Karpas-422 (cell line): ENCODE data around the gene CFAP410. TPM values are rescaled to one million over a fixed set of nuclear protein-coding genes. Genes with fewer than 3 reads are reported as not detected.

Experiments
- DNase-seq: peaks from one replicate; pipeline ENCODE4 v3.0.0-alpha.2; 2015
- H2AFZ ChIP-seq: fragments of 200-600 bp; sonication (generic); 2 replicates; pipeline ENCODE4 v1.6.1; 2014; ENCODE audit warnings: antibody characterized with exemption, low read length, mixed read lengths
- H3K27ac ChIP-seq: fragments of 200-600 bp; sonication (generic); 2 replicates; pipeline ENCODE4 v1.5.1; 2014; ENCODE audit warnings: mild to moderate bottlenecking, low read length, moderate library complexity
- H3K27me3 ChIP-seq: fragments of 200-600 bp; sonication (generic); 2 replicates; pipeline ENCODE4 v1.6.1; 2014; ENCODE audit warnings: low read length, mixed read lengths
- H3K36me3 ChIP-seq: fragments of 200-600 bp; sonication (generic); 2 replicates; pipeline ENCODE4 v1.6.1; 2014; ENCODE audit warnings: low read length, mixed read lengths; ENCODE audit not compliant: insufficient read depth
- H3K4me1 ChIP-seq: fragments of 200-600 bp; sonication (generic); 2 replicates; pipeline ENCODE4 v1.6.1; 2014; ENCODE audit warnings: mild to moderate bottlenecking, low read length, mixed read lengths
- H3K4me2 ChIP-seq: fragments of 200-600 bp; sonication (generic); 2 replicates; pipeline ENCODE4 v1.6.1; 2014; ENCODE audit warnings: low read length, low read depth, mild to moderate bottlenecking; ENCODE audit not compliant: poor library complexity, severe bottlenecking
- H3K4me3 ChIP-seq: fragments of 200-600 bp; sonication (generic); 2 replicates; pipeline ENCODE4 v1.5.1; 2014; ENCODE audit warnings: mild to moderate bottlenecking, antibody characterized with exemption, low read length, mixed read lengths
- H3K79me2 ChIP-seq: fragments of 200-600 bp; sonication (generic); 2 replicates; pipeline ENCODE4 v1.6.1; 2014; ENCODE audit warnings: mild to moderate bottlenecking, low read length, mixed read lengths
- H3K9ac ChIP-seq: fragments of 200-600 bp; sonication (generic); 2 replicates; pipeline ENCODE4 v1.6.0; 2014; ENCODE audit warnings: low read length
- H3K9me2 ChIP-seq: fragments of 200-600 bp; sonication (generic), shearing (Covaris generic); replicated peaks from 2 replicates; pipeline ENCODE4 v1.6.0; 2014; ENCODE audit warnings: mild to moderate bottlenecking, low read length, moderate library complexity; ENCODE audit not compliant: insufficient read depth
- H3K9me3 ChIP-seq: fragments of 300-700, 200-600 bp; sonication (generic); 2 replicates; pipeline ENCODE4 v1.6.1; 2014; ENCODE audit warnings: low read length, mixed read lengths
- H4K20me1 ChIP-seq: fragments of 200-600 bp; sonication (generic); 2 replicates; pipeline ENCODE4 v1.6.1; 2014; ENCODE audit warnings: mild to moderate bottlenecking, antibody characterized with exemption, low read length, low read depth; ENCODE audit not compliant: insufficient read depth
- total RNA-seq: library from RNA; depleted of rRNA; stranded (reverse); fragments of >200 nt; shearing (Covaris generic); gene quantifications from 2 replicates; pipeline ENCODE4 v1.2.3, GENCODE V29; 2014; ENCODE audit warnings: low replicate concordance

Gene CFAP410
- total RNA-seq, 1 experiment from 2014 or later: 7.9 TPM

DNA sequence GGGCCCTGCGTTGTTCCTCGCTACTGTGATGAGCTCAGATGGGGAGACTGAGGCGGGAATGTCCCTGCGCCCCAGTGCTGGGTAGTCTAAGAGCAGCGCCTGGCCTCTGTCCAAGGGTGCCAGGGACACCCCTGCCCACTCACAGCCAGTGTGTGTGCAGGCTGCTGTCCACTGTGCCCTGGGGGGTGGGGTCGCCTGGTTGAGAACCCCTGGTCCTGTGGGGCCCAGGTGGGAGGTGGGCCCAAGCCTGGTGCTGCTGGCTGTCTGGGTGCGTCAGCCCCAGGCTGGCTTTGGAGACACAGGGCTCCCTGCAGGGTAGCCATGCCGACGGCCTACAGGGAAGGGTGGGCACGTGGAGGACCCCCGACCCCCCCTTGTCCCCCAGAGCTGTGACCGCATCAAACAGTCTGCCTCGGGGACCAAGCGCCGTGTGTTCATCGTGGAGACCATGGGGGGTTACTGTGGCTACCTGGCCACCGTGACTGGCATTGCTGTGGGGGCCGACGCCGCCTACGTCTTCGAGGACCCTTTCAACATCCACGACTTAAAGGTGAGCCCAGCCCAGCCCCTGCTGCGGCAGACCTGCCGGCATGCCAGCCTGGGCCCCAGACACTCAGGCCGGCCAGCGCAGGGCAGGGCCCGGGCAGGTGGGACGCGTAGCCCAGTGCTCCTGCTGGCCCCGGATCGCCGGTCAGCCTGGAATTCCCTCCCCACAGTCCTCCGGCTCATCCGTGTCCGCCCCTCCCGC, 14.9 kb downstream of the CFAP410 start:
- H3K9ac ChIP-seq: no peak overlapping the region
- H3K27ac ChIP-seq: no peak overlapping the region
- H2AFZ ChIP-seq: no peak overlapping the region
- H3K27me3 ChIP-seq: no peaks in the 10 kb centered on the region
- H3K36me3 ChIP-seq: no peaks in the 10 kb centered on the region
- no peaks in the 10 kb centered on the region for H3K9me2 ChIP-seq
- H3K9me3 ChIP-seq: no peaks in the 10 kb centered on the region
- DNase-seq: no peak
- H4K20me1 ChIP-seq: 0 out of 2 replicates have a peak, but pooled peaks cover 3% of the 10 kb centered on the region
- no peak overlapping the region for H3K4me3 ChIP-seq
- no peaks in the 10 kb centered on the region for H3K79me2 ChIP-seq
- no peak overlapping the region for H3K4me2 ChIP-seq
- H3K4me1 ChIP-seq: no peaks in the 10 kb centered on the region

DNA sequence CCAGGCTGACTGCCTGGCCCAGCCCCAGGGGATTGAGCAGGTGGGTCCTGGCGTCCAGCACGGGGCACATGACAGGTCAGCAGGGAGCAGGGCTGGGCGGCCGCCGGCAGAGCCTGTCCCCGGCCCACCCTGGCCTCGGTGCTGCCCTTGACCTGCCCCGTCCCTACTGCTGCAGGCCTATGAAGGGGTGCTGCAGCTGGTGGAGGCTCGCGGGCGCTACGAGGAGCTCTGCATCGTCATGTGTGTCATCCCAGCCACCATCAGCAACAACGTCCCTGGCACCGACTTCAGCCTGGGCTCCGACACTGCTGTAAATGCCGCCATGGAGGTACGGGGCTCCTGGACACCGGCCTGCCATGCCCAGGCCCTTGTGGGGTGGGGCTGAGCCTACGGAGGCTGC, 15.6 kb downstream of the CFAP410 start:
- Histone ChIP-seq H3K9me3 (no peaks in the 10 kb centered on the region), H3K4me2 (no peak overlapping the region), H3K79me2 (no peaks in the 10 kb centered on the region), H3K36me3 (no peaks in the 10 kb centered on the region), H3K4me3 (no peak overlapping the region), H3K9ac (no peak overlapping the region), H3K27ac (no peak overlapping the region), H4K20me1 (0 out of 2 replicates have a peak, but pooled peaks cover 3% of the 10 kb centered on the region), H3K27me3 (no peaks in the 10 kb centered on the region), H3K4me1 (no peaks in the 10 kb centered on the region), H3K9me2 (no peaks in the 10 kb centered on the region), H2AFZ (no peak overlapping the region)
- DNase-seq: no peak

DNA sequence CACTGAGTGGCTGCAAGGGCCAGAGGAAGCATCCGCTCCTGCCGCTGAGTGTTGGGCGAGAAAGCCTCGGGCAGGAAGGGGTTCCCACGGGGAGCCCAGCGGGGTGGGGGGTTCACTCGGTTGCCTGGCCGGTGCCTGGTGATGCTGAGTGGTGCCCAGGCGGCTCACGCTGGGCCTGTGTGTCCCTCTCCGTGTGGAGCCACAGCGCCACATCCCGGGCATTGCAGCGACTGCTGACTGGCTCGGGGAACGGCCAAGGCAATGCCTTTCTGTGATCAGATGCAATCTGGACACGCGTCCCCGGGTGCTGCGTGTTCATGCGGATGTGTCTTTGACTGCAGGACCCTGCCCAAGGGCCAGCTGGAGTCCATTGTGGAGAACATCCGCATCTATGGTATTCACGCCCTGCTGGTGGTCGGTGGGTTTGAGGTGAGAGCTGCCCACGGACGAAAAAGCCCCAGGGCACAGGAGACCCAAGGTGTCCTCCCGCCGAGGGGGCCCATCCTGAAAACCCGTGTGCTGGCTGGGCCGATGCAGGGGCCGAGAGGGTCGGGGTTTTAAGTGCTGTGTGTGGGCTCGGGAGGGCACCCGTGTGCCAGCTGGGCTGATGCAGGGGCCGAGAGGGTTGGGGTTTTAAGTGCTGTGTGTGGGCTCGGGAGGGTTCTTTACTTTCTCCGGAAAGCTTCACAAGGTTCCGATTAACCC, 16.4 kb downstream of the CFAP410 start:
- Histone ChIP-seq H3K36me3 (no peaks in the 10 kb centered on the region), H4K20me1 (0 out of 2 replicates have a peak, but pooled peaks cover 3% of the 10 kb centered on the region)

DNA sequence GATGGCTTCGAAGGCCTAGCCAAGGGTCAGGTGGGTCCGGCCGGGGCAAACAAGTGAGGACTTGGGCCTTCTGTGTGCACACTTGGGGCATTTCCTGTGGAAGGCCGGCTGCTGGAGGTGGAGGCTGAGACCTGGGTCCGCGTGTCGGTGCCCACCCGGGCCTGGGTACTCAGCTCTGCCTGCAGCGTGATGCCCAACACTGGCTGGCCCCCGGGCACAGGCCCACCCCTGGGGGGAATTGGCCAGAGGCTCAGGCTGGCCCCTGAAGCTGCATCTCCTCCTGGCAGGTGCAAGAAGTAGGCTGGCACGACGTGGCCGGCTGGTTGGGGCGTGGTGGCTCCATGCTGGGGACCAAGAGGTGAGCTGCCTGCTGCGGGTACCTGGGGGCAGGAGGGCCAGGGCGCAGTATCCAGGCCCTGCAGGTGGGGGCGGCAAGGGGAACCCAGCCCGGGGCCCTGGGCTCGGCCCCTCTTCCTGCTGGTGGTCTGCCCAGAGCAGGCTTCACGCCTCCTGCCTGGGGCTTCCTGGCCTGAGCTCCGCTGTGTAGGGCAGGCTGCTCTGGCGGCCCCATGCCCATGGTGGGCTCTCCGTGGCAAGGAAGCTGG, 17.2 kb downstream of the CFAP410 start:
- Histone ChIP-seq H3K36me3 (no peaks in the 10 kb centered on the region), H3K9me2 (no peaks in the 10 kb centered on the region), H2AFZ (no peak overlapping the region), H3K4me3 (no peak overlapping the region), H3K9me3 (no peaks in the 10 kb centered on the region), H3K27ac (no peak overlapping the region), H3K27me3 (no peaks in the 10 kb centered on the region), H3K4me1 (no peaks in the 10 kb centered on the region), H3K79me2 (no peaks in the 10 kb centered on the region), H3K9ac (no peak overlapping the region), H3K4me2 (no peak overlapping the region), H4K20me1 (no peaks in the 10 kb centered on the region)
- no peak for DNase-seq

More for the DNA sequence above, 16.4 kb downstream of the CFAP410 start:
- no peaks in the 10 kb centered on the region for H3K9me2 ChIP-seq
- no peaks in the 10 kb centered on the region for H3K79me2 ChIP-seq
- no peak overlapping the region for H3K9ac ChIP-seq
- no peak overlapping the region for H3K4me2 ChIP-seq
- H3K4me3 ChIP-seq: no peak overlapping the region
- no peak overlapping the region for H3K27ac ChIP-seq
- DNase-seq: no peak
- no peaks in the 10 kb centered on the region for H3K9me3 ChIP-seq
- no peaks in the 10 kb centered on the region for H3K4me1 ChIP-seq
- H3K27me3 ChIP-seq: no peaks in the 10 kb centered on the region
- no peak overlapping the region for H2AFZ ChIP-seq

DNA sequence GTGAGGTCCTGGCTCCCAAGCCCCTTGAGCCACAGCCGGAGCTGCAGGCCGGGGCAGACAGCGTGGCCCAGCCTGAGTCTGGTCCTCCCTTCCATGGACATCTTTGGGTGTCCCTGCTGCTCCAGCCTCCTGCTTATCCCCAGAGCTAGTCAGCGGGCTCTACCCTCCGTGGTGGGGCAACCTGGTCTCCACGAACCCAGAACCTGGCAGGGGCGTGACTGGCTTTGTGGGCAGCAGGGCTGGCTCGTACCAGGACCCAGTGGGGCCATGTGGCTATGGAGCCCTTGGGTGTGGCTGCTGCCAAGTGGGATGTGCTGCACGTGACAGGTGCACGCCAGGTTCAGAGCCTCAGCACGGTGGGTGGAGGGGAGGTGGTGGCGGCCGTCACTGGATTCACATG, 18.3 kb downstream of the CFAP410 start:
- H2AFZ ChIP-seq: no peak overlapping the region
- no peaks in the 10 kb centered on the region for H4K20me1 ChIP-seq
- no peak overlapping the region for H3K4me2 ChIP-seq
- H3K9me2 ChIP-seq: no peaks in the 10 kb centered on the region
- no peak overlapping the region for H3K27ac ChIP-seq
- 0 out of 2 replicates have a peak, but pooled peaks cover 2% of the 10 kb centered on the region for H3K36me3 ChIP-seq
- H3K9me3 ChIP-seq: no peaks in the 10 kb centered on the region
- H3K9ac ChIP-seq: no peak overlapping the region
- no peak for DNase-seq
- no peaks in the 10 kb centered on the region for H3K4me1 ChIP-seq
- no peaks in the 10 kb centered on the region for H3K27me3 ChIP-seq
- no peak overlapping the region for H3K4me3 ChIP-seq
- no peaks in the 10 kb centered on the region for H3K79me2 ChIP-seq

DNA sequence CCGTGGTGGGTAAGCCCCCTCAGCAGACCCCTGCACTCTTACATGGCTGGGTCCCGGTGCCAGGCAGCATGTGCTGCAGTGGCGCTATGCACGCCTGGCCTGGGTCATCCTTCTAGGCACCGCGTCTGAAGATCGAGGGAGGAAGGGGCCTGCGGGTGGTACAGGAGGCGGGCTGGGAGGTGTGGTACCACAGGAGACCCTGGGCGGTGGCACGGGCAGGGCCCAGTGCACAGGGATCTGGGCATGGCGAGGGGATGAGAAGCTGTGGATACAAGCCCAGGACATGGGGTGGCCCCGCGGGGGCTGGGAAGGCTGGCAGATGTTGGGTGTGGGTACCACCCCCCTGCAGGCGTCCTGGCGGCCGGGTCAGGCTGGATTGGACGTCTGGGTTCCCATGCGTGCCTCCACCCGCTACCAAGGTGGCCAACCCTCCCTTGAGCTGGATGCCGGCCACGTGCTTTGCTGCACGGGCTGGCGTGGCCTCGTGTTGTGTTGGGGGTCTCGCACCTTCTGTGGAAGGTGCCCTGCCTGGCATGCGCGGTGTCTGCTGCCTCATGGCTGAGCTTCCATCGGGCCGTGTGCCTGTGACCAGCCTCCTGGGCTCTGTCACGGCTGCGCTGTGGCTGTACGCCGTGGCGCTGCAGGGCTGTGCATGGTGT, 19.7 kb downstream of the CFAP410 start:
- no peaks in the 10 kb centered on the region for H3K9me3 ChIP-seq
- no peak for DNase-seq
- H3K9ac ChIP-seq: no peak overlapping the region
- no peak overlapping the region for H3K4me2 ChIP-seq
- H3K79me2 ChIP-seq: no peaks in the 10 kb centered on the region
- no peak overlapping the region for H3K4me3 ChIP-seq
- 0 out of 2 replicates have a peak, but pooled peaks cover 2% of the 10 kb centered on the region for H3K36me3 ChIP-seq
- no peak overlapping the region for H3K27ac ChIP-seq
- H3K9me2 ChIP-seq: no peaks in the 10 kb centered on the region
- no peaks in the 10 kb centered on the region for H3K4me1 ChIP-seq
- no peaks in the 10 kb centered on the region for H4K20me1 ChIP-seq
- H2AFZ ChIP-seq: no peak overlapping the region
- H3K27me3 ChIP-seq: no peaks in the 10 kb centered on the region

DNA sequence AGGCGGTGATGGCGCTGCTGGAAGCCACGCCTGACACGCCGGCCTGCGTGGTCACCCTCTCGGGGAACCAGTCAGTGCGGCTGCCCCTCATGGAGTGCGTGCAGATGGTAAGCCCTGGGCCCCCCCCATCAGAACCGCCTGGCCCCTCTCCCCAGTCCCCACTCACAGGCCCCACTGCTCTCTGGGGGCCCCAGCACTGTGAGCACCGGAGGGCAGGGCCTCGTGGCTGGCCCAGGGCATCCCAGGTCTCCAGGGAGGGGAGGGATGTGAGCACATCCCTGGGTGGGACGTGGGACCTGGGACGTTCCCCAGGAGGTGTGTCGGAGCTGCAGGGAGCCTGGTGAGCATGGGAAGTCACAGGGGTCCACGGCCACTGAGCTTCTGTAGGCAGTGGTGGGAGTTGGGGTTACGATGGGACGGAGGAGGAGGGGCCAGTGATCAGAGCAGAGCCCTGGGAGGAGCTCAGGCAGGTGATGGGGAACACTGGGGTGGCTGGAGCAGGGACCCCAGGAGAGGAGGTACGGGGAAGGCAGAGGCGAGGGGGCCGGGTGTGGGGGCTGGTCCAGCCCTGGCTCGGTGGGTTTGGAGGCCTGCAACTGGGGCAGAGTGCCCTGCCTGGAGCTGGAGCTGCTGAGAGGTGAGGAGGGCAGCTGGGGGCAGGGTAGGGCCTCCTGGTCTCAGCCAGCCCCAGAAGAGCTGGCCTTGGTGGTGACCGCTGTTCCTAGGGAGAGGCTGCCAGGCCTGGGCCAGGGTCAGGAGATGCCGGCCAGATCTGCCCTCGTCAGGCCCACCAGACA, 20.5 kb downstream of the CFAP410 start:
- Histone ChIP-seq H3K27me3 (no peaks in the 10 kb centered on the region), H3K27ac (no peak overlapping the region), H3K9me2 (no peaks in the 10 kb centered on the region), H3K4me1 (no peaks in the 10 kb centered on the region), H2AFZ (no peak overlapping the region), H3K9me3 (no peaks in the 10 kb centered on the region), H3K4me3 (no peak overlapping the region), H3K4me2 (no peak overlapping the region), H3K79me2 (no peaks in the 10 kb centered on the region), H3K9ac (no peak overlapping the region), H4K20me1 (no peaks in the 10 kb centered on the region), H3K36me3 (0 out of 2 replicates have a peak, but pooled peaks cover 2% of the 10 kb centered on the region)
- DNase-seq: no peak
